ENCODE measurements around the gene RBX1.
"Not testable (repeated sequence)": the region's sequence is repeated elsewhere in the genome, so short reads cannot be mapped to it uniquely, and the experiment has no call there.

RBX1 gene

GRCh38 chr22:40911772-40912171 is 39.4 kb upstream of the RBX1 start:
- H3K79me2 ChIP-seq (ENCODE audit: insufficient read depth, low read length) = no peaks in the 10 kb centered on the region
- no peak overlapping the region for H3K4me3 ChIP-seq (ENCODE audit: low read depth in 1 of 2, low read length in 2 of 2)
- no peak for TF ChIP-seq EZH2 (IDR thresholded peaks at IDR 0.05; ENCODE audit: borderline replicate concordance, low read depth, low read length, severe bottlenecking)
- TF ChIP-seq CTCF (IDR thresholded peaks at IDR 0.05; ENCODE audit: borderline replicate concordance, extremely low read depth, low read length, poor library complexity, severe bottlenecking) = no peak
- H3K4me2 ChIP-seq (ENCODE audit: insufficient read depth, low read length) = no peak overlapping the region
- H2AFZ ChIP-seq (ENCODE audit: low read depth, low read length) = no peak overlapping the region
- DNase-seq (no peak), ATAC-seq (ENCODE audit: insufficient read depth, low read depth) (no peak)
- H3K9ac ChIP-seq (ENCODE audit: low read depth, low read length) = no peak overlapping the region
- H4K20me1 ChIP-seq (ENCODE audit: insufficient read depth, low read length) = no peaks in the 10 kb centered on the region
- no peaks in the 10 kb centered on the region for H3K27me3 ChIP-seq (ENCODE audit: insufficient read depth, low read length, poor library complexity)
- no peaks in the 10 kb centered on the region for H3K4me1 ChIP-seq (ENCODE audit: insufficient read depth, low read length)
- no peaks in the 10 kb centered on the region for H3K9me3 ChIP-seq (ENCODE audit: insufficient read depth, low read length, severe bottlenecking)
- no peak overlapping the region for H3K27ac ChIP-seq (ENCODE audit: low read length)
- peaks cover 30% of the 10 kb centered on the region; the same call in 1 of the 2 replicates for H3K36me3 ChIP-seq (ENCODE audit: insufficient read depth, low read length)

- not testable (repeated sequence) for H3K27ac ChIP-seq (ENCODE audit: low read length); H3K4me1 ChIP-seq (ENCODE audit: insufficient read depth, low read length); H3K79me2 ChIP-seq (ENCODE audit: insufficient read depth, low read length); H2AFZ ChIP-seq (ENCODE audit: low read depth, low read length); DNase-seq; H4K20me1 ChIP-seq (ENCODE audit: insufficient read depth, low read length); H3K4me2 ChIP-seq (ENCODE audit: insufficient read depth, low read length); H3K9me3 ChIP-seq (ENCODE audit: insufficient read depth, low read length, severe bottlenecking); H3K4me3 ChIP-seq (ENCODE audit: low read depth in 1 of 2, low read length in 2 of 2); H3K9ac ChIP-seq (ENCODE audit: low read depth, low read length); ATAC-seq (ENCODE audit: insufficient read depth, low read depth); H3K27me3 ChIP-seq (ENCODE audit: insufficient read depth, low read length, poor library complexity)
- peaks cover 27% of the 10 kb centered on the region; the same call in 1 of the 2 replicates for H3K36me3 ChIP-seq (ENCODE audit: insufficient read depth, low read length)
These were observed 38.2 kb upstream of the RBX1 start for GRCh38 chr22:40912987-40913386.

DNA sequence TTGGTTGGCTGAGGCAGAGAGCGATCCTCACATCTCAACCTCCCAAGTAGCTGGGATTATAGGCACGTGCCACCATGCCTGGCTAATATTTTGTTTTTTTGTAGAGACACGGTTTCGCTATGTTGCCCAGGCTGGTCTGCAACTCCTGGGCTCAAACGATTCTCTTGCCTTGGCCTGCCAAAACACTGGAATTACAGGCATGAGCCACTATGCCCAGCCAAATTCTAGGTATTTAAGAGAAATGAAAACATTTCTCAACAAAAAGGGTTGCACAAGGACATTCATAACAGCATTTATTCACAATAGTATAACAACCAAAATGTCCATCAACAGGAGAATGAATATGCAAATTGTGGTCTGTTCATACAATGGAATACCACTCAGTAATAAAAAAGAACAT is 31.7 kb upstream of the RBX1 start:
- no peak for DNase-seq
- Histone ChIP-seq H3K79me2 (ENCODE audit: insufficient read depth, low read length) (no peaks in the 10 kb centered on the region), H3K27me3 (ENCODE audit: insufficient read depth, low read length, poor library complexity) (no peaks in the 10 kb centered on the region), H3K4me1 (ENCODE audit: insufficient read depth, low read length) (peaks cover 3% of the 10 kb centered on the region; the same call in 1 of the 2 replicates), H4K20me1 (ENCODE audit: insufficient read depth, low read length) (no peaks in the 10 kb centered on the region), H3K36me3 (ENCODE audit: insufficient read depth, low read length) (peaks cover 33% of the 10 kb centered on the region), H3K9me3 (ENCODE audit: insufficient read depth, low read length, severe bottlenecking) (no peaks in the 10 kb centered on the region), H3K9ac (ENCODE audit: low read depth, low read length) (no peak overlapping the region), H3K27ac (ENCODE audit: low read length) (no peak overlapping the region), H3K4me3 (ENCODE audit: low read depth in 1 of 2, low read length in 2 of 2) (no peak overlapping the region), H3K4me2 (ENCODE audit: insufficient read depth, low read length) (no peak overlapping the region), H2AFZ (ENCODE audit: low read depth, low read length) (no peak overlapping the region)
- TF ChIP-seq EZH2 (IDR thresholded peaks at IDR 0.05; ENCODE audit: borderline replicate concordance, low read depth, low read length, severe bottlenecking) (no peak), CTCF (IDR thresholded peaks at IDR 0.05; ENCODE audit: borderline replicate concordance, extremely low read depth, low read length, poor library complexity, severe bottlenecking) (no peak)
- no peak for ATAC-seq (ENCODE audit: insufficient read depth, low read depth)

- DNase-seq (no peak), ATAC-seq (ENCODE audit: insufficient read depth, low read depth) (no peak)
- Histone ChIP-seq H3K9ac (ENCODE audit: low read depth, low read length) (no peak overlapping the region), H3K79me2 (ENCODE audit: insufficient read depth, low read length) (no peaks in the 10 kb centered on the region), H3K27ac (ENCODE audit: low read length) (no peak overlapping the region), H3K4me3 (ENCODE audit: low read depth in 1 of 2, low read length in 2 of 2) (no peak overlapping the region), H3K9me3 (ENCODE audit: insufficient read depth, low read length, severe bottlenecking) (no peaks in the 10 kb centered on the region), H3K4me2 (ENCODE audit: insufficient read depth, low read length) (no peak overlapping the region), H2AFZ (ENCODE audit: low read depth, low read length) (no peak overlapping the region), H4K20me1 (ENCODE audit: insufficient read depth, low read length) (no peaks in the 10 kb centered on the region), H3K4me1 (ENCODE audit: insufficient read depth, low read length) (peaks cover 3% of the 10 kb centered on the region; the same call in 1 of the 2 replicates), H3K36me3 (ENCODE audit: insufficient read depth, low read length) (peaks cover 38% of the 10 kb centered on the region), H3K27me3 (ENCODE audit: insufficient read depth, low read length, poor library complexity) (no peaks in the 10 kb centered on the region)
- TF ChIP-seq CTCF (IDR thresholded peaks at IDR 0.05; ENCODE audit: borderline replicate concordance, extremely low read depth, low read length, poor library complexity, severe bottlenecking) (no peak), EZH2 (IDR thresholded peaks at IDR 0.05; ENCODE audit: borderline replicate concordance, low read depth, low read length, severe bottlenecking) (no peak)
These were observed 30.7 kb upstream of the RBX1 start for GRCh38 chr22:40920526-40920925.

All from DND-41 (cell line).